ENCODE results near the gene TMEM143.

DNA sequence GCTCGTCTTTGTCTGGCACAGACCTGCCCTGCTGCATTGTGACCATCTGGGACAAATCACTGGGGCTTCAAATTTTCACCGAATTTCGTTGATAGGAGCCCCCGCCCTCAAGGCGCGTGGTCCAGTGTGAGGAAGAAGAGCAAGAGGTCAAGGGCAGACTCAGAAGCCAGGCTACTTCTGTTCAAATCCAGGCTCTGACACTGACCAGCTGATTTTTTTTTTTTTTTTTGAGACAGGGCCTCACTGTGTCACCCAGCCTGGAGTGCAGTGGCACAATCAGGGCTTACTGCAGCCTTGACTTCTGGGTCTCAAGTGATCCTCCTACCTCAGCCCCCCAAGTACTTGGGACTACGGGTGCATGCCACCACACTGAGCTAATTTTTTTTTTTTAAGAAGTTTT lies 7.6 kb upstream of the TMEM143 start:
- TF ChIP-seq, protein P1, sequence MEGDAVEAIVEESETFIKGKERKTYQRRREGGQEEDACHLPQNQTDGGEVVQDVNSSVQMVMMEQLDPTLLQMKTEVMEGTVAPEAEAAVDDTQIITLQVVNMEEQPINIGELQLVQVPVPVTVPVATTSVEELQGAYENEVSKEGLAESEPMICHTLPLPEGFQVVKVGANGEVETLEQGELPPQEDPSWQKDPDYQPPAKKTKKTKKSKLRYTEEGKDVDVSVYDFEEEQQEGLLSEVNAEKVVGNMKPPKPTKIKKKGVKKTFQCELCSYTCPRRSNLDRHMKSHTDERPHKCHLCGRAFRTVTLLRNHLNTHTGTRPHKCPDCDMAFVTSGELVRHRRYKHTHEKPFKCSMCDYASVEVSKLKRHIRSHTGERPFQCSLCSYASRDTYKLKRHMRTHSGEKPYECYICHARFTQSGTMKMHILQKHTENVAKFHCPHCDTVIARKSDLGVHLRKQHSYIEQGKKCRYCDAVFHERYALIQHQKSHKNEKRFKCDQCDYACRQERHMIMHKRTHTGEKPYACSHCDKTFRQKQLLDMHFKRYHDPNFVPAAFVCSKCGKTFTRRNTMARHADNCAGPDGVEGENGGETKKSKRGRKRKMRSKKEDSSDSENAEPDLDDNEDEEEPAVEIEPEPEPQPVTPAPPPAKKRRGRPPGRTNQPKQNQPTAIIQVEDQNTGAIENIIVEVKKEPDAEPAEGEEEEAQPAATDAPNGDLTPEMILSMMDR (IDR thresholded peaks at IDR 0.05; ENCODE audit: borderline replicate concordance, extremely low read depth, low read length, poor library complexity, severe bottlenecking): no peak
- no peak for TF ChIP-seq EZH2 (IDR thresholded peaks at IDR 0.05; ENCODE audit: borderline replicate concordance, low read depth, low read length, severe bottlenecking)

Measured in DND-41 (cell line).